Activated T-cell treated with anti-CD3 and anti-CD28 coated beads, Interleukin-2, amount 50 U/mL, for 4 hours (primary cell): ENCODE data around the gene NSUN2. TPM values are rescaled to one million over a fixed set of nuclear protein-coding genes. Genes with fewer than 3 reads are reported as not detected.

Experiments used
- ATAC-seq, 2 donors: fragments of 200-7000 bp; cut with Tn5 transposase; one replicate each; pipeline ENCODE4 v1.10.0; 2021
- DNase-seq: peaks from one replicate; pipeline ENCODE4 v3.0.0-alpha.2; 2020
- H3K27me3 Mint-ChIP-seq: one replicate; pipeline ENCODE4 v1.8.0; 2021; ENCODE audit warnings: low read depth, mixed read lengths
- H3K36me3 Mint-ChIP-seq: one replicate; pipeline ENCODE4 v1.8.0; 2022; ENCODE audit warnings: mixed read lengths; ENCODE audit not compliant: insufficient read depth
- H3K4me1 Mint-ChIP-seq: one replicate; pipeline ENCODE4 v1.8.0; 2021; ENCODE audit warnings: low read depth, mixed read lengths
- H3K4me3 Mint-ChIP-seq: one replicate; pipeline ENCODE4 v1.8.0; 2021; ENCODE audit warnings: mild to moderate bottlenecking, moderate library complexity, mixed read lengths
- H3K9me3 Mint-ChIP-seq: one replicate; pipeline ENCODE4 v1.8.0; 2021; ENCODE audit warnings: mixed read lengths
- total RNA-seq, 3 donors: library from RNA; stranded (reverse); gene quantifications; one replicate each; pipeline ENCODE4 v1.2.1, GENCODE V29; 2021

Gene NSUN2
- total RNA-seq, 3 donors from 2014 or later, result 160 to 175 (median 165) TPM

DNA sequence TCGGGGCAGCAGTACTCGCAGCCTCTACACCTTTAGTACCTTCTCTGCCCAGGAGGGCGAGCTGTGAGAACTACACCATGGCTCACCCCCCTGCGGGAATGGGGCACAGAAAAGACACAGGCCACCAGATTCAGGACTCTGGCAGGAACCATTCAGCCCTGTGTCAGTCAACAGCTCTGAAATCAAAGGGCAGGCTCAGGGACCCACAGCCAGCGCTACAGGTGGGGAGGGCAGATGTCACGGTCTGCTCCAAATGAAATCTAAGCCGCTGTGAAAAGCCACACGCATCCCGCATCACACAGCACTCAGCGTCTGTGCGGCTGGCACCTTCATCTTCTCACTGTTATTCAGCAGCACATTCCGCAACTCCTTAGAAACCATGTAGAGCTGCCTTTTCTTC, 27.9 kb downstream of the NSUN2 start:
- no peaks in the 10 kb centered on the region for H3K27me3 Mint-ChIP-seq
- H3K4me1 Mint-ChIP-seq, result no peaks in the 10 kb centered on the region
- no peaks in the 10 kb centered on the region for H3K9me3 Mint-ChIP-seq
- ATAC-seq (no peak), DNase-seq (no peak)
- peaks cover 72% of the 10 kb centered on the region for H3K36me3 Mint-ChIP-seq
- no peak overlapping the region for H3K4me3 Mint-ChIP-seq

DNA sequence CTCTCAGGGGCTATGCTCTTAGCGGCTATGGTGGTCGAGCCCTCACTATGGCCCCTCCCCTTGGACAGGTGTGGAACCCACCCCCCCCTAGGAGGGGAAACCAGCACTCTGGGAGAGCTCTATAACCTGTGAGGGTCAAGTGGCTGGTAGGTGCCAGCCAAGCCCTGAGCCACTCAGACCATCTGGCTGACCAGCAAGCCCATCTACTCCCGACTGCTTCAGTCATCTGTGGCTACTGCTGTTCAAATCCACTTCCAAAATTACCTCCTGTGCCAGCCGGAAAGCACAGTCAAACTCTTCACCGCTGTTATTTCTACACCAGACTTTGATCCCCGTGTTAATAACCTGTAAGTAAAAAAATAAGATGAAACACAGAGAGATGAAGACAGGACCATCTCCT, 28.5 kb downstream of the NSUN2 start:
- H3K27me3 Mint-ChIP-seq, result no peaks in the 10 kb centered on the region
- peaks cover 72% of the 10 kb centered on the region for H3K36me3 Mint-ChIP-seq
- no peaks in the 10 kb centered on the region for H3K9me3 Mint-ChIP-seq
- H3K4me1 Mint-ChIP-seq, result no peaks in the 10 kb centered on the region
- no peak for DNase-seq
- H3K4me3 Mint-ChIP-seq, result no peak overlapping the region
- ATAC-seq, result no peak

DNA sequence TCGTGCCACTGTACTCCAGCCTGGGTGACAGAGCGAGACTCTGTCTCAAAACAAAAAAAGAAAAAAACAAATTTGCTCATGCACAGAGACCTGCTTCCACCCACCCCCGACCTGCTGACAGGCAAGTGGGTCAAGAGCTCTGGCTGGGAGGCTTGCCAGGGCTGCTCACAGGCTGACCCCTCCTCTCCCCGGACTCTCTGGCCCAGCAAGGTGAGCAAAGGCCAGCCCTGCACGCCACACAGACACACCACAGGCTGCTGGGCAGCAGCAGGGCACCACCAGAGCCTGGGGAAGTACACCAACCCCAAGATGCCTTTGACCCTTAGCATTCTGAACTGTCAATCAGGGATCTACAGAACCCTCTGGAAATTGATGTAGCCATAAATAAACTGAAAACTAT, 29.2 kb downstream of the NSUN2 start:
- no peak overlapping the region for H3K4me3 Mint-ChIP-seq
- H3K4me1 Mint-ChIP-seq, result no peaks in the 10 kb centered on the region
- no peak for ATAC-seq

DNA sequence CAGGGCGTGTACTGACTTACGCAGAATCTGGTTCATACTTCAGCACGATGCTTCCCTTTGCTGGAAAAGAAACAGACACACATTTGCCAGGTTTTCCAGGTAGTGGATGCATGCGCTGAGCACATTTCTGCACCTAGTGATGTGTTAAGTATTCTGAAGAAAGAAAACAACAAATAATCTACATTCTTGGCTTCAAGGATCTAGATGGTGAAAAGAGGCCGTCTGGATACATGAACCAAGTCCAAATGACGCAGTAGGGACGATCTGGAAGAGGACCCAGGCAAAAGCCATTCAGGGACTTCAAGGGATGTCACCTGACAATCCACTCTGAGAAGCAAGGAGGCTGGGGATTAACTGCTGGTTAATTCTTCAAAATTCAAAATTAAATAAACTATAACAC, 30.4 kb downstream of the NSUN2 start:
- DNase-seq (no peak), ATAC-seq (no peak)
- H3K9me3 Mint-ChIP-seq, result no peaks in the 10 kb centered on the region
- H3K4me1 Mint-ChIP-seq, result no peaks in the 10 kb centered on the region
- H3K27me3 Mint-ChIP-seq, result no peaks in the 10 kb centered on the region
- H3K4me3 Mint-ChIP-seq, result no peak overlapping the region
- peaks cover 77% of the 10 kb centered on the region for H3K36me3 Mint-ChIP-seq

More for the DNA sequence above, 29.2 kb downstream of the NSUN2 start:
- Mint-ChIP-seq H3K36me3 (peaks cover 72% of the 10 kb centered on the region), H3K9me3 (no peaks in the 10 kb centered on the region), H3K27me3 (no peaks in the 10 kb centered on the region)
- DNase-seq, result no peak

DNA sequence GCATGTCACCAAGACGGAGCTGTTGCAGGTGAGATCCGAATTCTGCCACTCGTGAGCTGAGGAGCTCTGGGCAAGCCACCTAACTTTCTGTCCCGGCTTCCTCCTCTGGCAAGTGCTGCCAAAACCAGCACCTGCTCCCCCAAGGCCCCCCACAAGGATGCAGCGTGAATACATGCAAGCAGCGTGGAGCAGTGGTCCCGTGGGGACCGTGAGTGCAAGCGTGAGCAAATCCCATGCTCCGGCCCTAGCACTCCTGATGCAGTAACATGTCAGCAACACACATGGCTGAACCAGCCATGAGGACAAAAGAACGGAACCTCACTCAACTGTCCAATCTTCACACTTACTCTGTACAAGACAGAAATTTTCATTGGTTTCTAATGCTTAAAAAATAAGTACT, 31.0 kb downstream of the NSUN2 start:
- ATAC-seq (no peak), DNase-seq (no peak)
- peaks cover 78% of the 10 kb centered on the region for H3K36me3 Mint-ChIP-seq
- H3K4me3 Mint-ChIP-seq, result no peak overlapping the region
- no peaks in the 10 kb centered on the region for H3K27me3 Mint-ChIP-seq
- H3K4me1 Mint-ChIP-seq, result no peaks in the 10 kb centered on the region
- no peaks in the 10 kb centered on the region for H3K9me3 Mint-ChIP-seq

DNA sequence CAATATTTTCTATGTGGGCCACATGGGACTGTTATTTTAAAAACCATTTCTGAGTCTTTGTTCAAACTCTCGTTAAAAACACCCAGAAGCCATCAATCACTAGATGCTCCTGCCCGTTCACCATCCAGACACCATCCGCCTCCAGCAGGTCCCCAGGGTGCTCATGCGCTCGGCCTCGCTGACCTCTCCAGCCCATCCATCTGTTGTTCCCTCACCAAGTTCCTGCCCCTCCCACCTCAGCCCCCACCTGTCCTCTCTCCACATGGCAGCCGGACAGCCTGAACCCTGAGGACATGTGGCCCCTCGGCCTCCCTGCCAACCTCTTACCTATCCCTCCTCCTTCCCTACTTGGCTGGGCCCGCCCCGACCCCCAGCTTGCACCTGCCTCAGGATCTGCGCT, 31.6 kb downstream of the NSUN2 start:
- Mint-ChIP-seq H3K4me3 (no peak overlapping the region), H3K27me3 (no peaks in the 10 kb centered on the region), H3K4me1 (no peaks in the 10 kb centered on the region), H3K9me3 (no peaks in the 10 kb centered on the region), H3K36me3 (peaks cover 82% of the 10 kb centered on the region)
- ATAC-seq (no peak), DNase-seq (no peak)

DNA sequence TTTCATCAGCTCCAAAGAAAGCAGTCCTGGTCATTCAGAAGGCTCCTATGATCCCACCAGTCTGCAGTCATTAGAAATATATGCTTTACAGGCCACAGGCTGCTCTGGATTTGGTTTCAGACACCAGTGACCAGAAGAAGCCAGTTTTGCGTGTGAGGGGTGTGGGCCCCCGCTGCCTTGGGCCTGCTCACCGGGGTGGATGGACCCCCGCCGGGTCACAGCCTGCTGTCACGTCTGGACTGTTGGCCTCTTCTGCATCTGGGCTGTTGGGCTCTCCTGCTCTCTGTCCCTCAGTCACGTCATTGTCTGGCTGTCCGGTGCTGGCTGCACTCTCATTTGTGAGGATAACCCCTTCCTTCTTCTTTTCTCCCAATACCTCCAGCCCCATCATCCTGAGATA, 33.1 kb downstream of the NSUN2 start:
- ATAC-seq, result no peak
- H3K36me3 Mint-ChIP-seq, result peaks cover 82% of the 10 kb centered on the region

DNA sequence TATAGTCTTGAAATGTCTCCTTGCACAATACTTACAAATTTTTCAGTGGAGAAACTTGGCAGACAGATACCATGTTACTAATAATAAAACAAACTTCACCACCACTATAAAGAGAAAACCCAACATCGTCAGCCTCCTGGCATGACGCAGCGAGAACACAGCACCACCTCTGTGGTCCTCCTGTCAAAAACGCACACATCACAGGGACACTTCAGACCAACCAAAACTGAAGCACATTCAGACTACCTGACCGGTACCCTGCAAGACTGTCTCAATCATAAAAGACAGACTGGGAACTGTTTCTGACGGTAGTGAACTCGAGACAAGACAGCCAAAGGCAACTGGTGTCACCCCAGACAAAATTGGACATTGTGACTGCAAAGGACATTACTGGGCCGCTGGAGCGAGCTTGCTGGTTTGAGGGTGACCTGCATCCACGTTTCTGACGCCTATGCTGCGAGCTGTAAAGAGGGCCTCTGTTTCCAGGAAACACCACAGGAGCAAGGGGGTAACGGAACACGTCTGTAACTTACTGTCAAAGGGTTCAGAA, 34.4 kb downstream of the NSUN2 start:
- H3K9me3 Mint-ChIP-seq, result no peaks in the 10 kb centered on the region
- peaks cover 70% of the 10 kb centered on the region for H3K36me3 Mint-ChIP-seq
- H3K4me1 Mint-ChIP-seq, result no peaks in the 10 kb centered on the region
- no peak overlapping the region for H3K4me3 Mint-ChIP-seq
- no peaks in the 10 kb centered on the region for H3K27me3 Mint-ChIP-seq
- DNase-seq (no peak), ATAC-seq (no peak)

More for the DNA sequence above, 33.1 kb downstream of the NSUN2 start:
- Mint-ChIP-seq H3K4me3 (no peak overlapping the region), H3K4me1 (no peaks in the 10 kb centered on the region), H3K27me3 (no peaks in the 10 kb centered on the region), H3K9me3 (no peaks in the 10 kb centered on the region)
- no peak for DNase-seq

DNA sequence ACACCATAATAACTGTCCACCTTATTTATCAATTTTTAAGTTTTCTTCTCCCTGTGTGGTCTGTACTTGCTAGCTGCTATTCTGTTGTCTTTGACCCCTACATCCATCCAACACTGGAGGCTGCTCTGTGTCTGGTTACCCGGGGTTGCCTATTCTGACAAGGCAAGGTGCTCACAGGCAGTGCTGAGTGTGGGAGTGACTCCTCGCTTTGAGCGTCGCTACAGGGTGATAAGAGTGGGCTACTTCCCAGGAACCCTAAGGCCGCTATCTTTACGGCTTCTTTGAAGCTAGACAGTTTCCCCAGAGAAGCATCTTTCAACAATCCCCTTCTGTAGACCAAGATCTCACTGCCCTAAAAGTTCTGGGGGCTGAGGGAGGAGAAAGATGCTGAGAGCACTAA, 35.3 kb downstream of the NSUN2 start:
- ATAC-seq, result no peak
- no peaks in the 10 kb centered on the region for H3K9me3 Mint-ChIP-seq
- peaks cover 66% of the 10 kb centered on the region for H3K36me3 Mint-ChIP-seq
- no peak overlapping the region for H3K4me3 Mint-ChIP-seq
- no peaks in the 10 kb centered on the region for H3K27me3 Mint-ChIP-seq
- no peak for DNase-seq
- no peaks in the 10 kb centered on the region for H3K4me1 Mint-ChIP-seq

DNA sequence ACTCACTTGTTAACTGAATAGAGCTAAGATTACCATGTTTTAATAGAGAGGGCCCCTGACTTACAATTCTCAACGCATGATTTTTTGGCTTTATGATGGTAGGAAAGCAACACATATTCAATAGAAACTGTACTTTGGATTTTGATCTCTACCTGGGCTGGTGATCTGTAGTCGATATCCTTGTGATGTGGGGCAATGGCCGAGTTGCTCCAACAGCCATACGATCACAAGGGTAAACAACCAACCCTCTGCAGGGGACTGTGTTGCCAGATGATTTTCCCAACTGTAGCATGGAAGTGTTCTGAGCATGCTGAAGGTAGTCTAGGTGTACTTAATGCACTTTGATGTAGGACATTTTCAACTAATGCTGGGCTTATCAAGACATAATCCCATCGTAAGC, 36.5 kb downstream of the NSUN2 start:
- ATAC-seq (no peak), DNase-seq (no peak)
- H3K36me3 Mint-ChIP-seq, result peaks cover 54% of the 10 kb centered on the region
- H3K27me3 Mint-ChIP-seq, result no peaks in the 10 kb centered on the region
- no peak overlapping the region for H3K4me3 Mint-ChIP-seq
- no peaks in the 10 kb centered on the region for H3K4me1 Mint-ChIP-seq
- no peaks in the 10 kb centered on the region for H3K9me3 Mint-ChIP-seq

DNA sequence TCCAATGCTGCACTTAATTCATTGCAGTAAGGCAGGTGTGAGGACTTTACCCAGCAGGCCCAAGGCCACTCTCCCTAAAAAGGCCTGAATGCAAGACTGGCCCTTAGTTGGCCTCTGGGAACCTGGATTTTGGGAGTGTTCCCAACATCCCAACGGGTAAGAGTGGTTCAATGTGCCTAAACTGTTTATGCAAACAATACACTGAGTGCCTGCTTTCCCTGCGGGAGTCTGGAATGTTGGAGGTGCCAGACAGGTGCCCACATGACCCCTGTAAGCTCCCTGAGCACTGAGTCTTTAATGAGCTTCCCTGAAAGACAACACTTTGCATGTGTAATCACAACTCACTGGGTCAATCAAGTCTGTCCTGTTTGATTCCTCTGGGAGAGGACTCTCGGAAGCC, 37.4 kb downstream of the NSUN2 start:
- Mint-ChIP-seq H3K4me1 (no peaks in the 10 kb centered on the region), H3K4me3 (no peak overlapping the region), H3K27me3 (no peaks in the 10 kb centered on the region), H3K36me3 (peaks cover 47% of the 10 kb centered on the region), H3K9me3 (no peaks in the 10 kb centered on the region)
- no peak for ATAC-seq
- no peak for DNase-seq

DNA sequence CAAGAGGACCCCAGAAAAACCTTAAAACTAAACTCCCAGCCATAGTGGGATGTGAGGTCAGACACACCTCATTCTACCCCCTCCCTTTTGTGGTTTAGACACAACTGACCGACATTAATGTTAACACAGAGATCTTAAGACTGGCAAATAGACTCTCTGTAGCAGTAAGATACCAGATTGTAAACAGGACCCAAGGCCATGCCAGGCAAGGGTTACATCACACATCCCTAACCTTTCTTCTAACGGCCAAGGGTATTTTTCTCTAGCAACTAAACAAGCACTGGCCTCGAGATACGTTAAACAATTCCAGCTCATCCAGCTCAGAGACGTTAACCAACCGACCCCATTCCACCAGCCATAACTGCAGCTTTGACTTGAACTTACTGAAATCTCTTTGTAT, 38.8 kb downstream of the NSUN2 start:
- no peaks in the 10 kb centered on the region for H3K4me1 Mint-ChIP-seq
- H3K9me3 Mint-ChIP-seq, result no peaks in the 10 kb centered on the region
- no peak for DNase-seq
- no peaks in the 10 kb centered on the region for H3K27me3 Mint-ChIP-seq
- no peak overlapping the region for H3K4me3 Mint-ChIP-seq
- peaks cover 35% of the 10 kb centered on the region for H3K36me3 Mint-ChIP-seq
- no peak for ATAC-seq

DNA sequence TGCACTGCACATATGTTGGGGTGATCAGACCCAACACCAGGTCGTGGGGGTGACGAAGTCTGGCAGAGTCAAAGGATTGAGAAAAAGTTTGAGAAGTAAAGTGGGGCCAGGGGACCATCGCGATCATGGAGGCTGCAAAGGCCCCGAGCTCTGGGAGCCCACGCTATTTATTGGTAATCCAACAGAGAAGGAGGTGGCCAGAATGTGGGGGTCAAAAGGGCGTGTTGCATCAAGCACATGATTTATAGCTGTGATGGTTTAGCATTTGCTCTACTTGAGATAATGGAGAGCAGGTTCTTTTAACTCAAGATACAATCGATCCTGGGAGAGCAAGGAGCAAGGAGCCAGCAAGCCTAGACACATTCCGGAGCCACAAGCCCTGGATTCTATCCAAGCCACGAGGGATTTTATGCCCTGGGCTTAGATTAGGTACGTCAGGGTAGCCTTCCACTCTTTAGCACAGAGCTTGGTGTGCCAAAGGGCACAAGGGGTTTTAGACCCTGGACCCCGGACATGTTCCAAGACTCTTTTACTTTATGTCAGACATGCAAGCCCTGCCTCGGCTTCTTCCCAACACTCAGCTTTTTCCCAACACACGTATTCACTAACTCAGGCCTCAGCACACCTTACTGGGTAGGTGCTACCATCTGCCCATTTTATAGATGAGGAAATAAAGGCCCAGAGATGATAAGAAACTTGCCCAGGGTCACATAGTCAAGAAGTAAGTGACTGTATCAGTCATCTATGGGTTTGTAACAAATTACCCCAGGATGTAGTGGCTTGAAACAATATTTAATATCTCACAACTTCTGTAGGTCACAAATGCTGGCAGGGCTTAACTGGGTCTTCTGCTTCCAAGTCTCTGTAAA, 39.5 kb downstream of the NSUN2 start:
- Mint-ChIP-seq H3K36me3 (peaks cover 30% of the 10 kb centered on the region), H3K27me3 (no peaks in the 10 kb centered on the region), H3K4me1 (no peaks in the 10 kb centered on the region), H3K4me3 (no peak overlapping the region), H3K9me3 (no peaks in the 10 kb centered on the region)
- ATAC-seq, result no peak
- DNase-seq, result no peak

DNA sequence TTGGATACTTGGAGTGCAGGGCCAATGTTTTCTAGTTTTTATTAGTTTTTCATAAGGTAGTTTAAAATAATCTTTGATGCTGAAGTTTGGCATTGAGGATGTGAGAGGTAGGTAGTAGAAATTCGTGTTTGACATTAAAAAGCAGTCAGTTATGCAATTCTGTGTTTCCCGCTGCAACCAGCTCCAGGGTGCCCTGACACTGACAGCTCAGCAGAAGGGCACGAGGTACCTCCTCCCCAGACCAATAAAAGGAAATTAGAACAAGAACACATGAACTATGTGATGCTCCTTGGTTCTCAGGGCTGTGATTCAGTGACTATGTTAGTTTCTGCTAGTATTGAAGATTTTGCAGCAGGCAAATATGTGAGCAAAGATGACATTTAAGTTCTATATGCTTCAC, 40.2 kb downstream of the NSUN2 start:
- H3K4me3 Mint-ChIP-seq, result no peak overlapping the region
- no peaks in the 10 kb centered on the region for H3K9me3 Mint-ChIP-seq
- no peaks in the 10 kb centered on the region for H3K4me1 Mint-ChIP-seq
- H3K36me3 Mint-ChIP-seq, result peaks cover 22% of the 10 kb centered on the region
- no peaks in the 10 kb centered on the region for H3K27me3 Mint-ChIP-seq
- no peak for ATAC-seq
- DNase-seq, result no peak

DNA sequence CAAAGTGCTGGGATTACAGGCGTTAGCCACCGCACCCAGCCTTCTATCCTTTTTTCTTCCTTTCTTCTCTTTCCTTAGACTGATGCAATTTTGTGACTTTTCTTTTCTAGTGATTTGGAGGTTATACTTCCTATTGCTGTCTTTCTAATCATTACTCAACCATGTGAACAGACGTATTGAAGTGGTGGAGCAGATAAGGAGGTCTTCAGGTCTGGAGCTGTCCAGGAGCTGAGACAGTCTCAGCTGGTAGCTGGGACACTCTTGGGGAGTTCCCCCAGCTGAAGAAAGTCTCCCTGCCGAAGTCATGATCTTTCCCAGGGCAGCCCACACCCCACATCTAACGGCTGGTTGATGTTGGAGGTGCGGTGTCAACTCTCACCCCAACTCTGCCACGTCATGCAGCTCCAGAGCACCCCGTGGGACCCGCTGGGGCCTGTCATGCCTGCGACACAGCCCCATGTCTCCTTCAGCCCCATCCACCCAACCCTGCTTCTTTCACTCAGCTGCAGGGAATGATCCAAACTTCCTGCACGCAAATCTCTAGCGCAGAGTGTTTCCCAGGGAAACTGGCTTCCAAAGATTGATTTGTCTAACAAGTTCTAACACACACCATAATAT, 41.1 kb downstream of the NSUN2 start:
- no peaks in the 10 kb centered on the region for H3K9me3 Mint-ChIP-seq
- H3K36me3 Mint-ChIP-seq, result peaks cover 14% of the 10 kb centered on the region
- H3K4me1 Mint-ChIP-seq, result no peaks in the 10 kb centered on the region
- ATAC-seq (no peak), DNase-seq (no peak)
- H3K4me3 Mint-ChIP-seq, result no peak overlapping the region
- no peaks in the 10 kb centered on the region for H3K27me3 Mint-ChIP-seq
